RWPE2 (cell line): ENCODE results near the gene BMP6.

Experiments
- ATAC-seq: fragments of 200-7000 bp; cut with Tn5 transposase; 3 replicates; pipeline ENCODE4 v1.9.1; 2021; ENCODE audit warnings: low read depth
- DNase-seq: peaks from one replicate; pipeline ENCODE4 v3.0.0-alpha.2; 2020; ENCODE audit warnings: low spot score
- H3K27ac ChIP-seq: fragments of 450-650 bp; 2 replicates; pipeline ENCODE4 v1.5.1; 2017; ENCODE audit warnings: mild to moderate bottlenecking; ENCODE audit not compliant: poor library complexity, severe bottlenecking
- H3K27me3 ChIP-seq: fragments of 250-450 bp; sonication (Bioruptor Pico); 2 replicates; pipeline ENCODE4 v1.5.1; 2021; ENCODE audit warnings: mild to moderate bottlenecking, moderate library complexity; ENCODE audit not compliant: insufficient read depth, poor library complexity, severe bottlenecking
- H3K36me3 ChIP-seq: fragments of 250-450 bp; sonication (Bioruptor Pico); 2 replicates; pipeline ENCODE4 v1.5.1; 2020; ENCODE audit warnings: low read depth, mild to moderate bottlenecking, moderate library complexity
- H3K4me1 ChIP-seq: fragments of 250-450 bp; sonication (Bioruptor Pico); 2 replicates; pipeline ENCODE4 v1.5.1; 2021; ENCODE audit warnings: mild to moderate bottlenecking, moderate library complexity; ENCODE audit not compliant: insufficient read depth, poor library complexity, severe bottlenecking
- H3K4me3 ChIP-seq: fragments of 250-450 bp; sonication (Bioruptor Pico); 2 replicates; pipeline ENCODE4 v1.5.1; 2021; ENCODE audit warnings: mild to moderate bottlenecking, moderate library complexity; ENCODE audit not compliant: severe bottlenecking
- H3K9me3 ChIP-seq: fragments of 250-450 bp; sonication (Bioruptor Pico); 2 replicates; pipeline ENCODE4 v1.5.1; 2021; ENCODE audit warnings: mild to moderate bottlenecking, moderate library complexity; ENCODE audit not compliant: severe bottlenecking
- CTCF ChIP-seq: fragments of 450-650 bp; IDR thresholded peaks from one replicate; pipeline ENCODE4 v1.5.1; 2017; ENCODE audit warnings: mild to moderate bottlenecking, moderate library complexity; ENCODE audit not compliant: poor library complexity, severe bottlenecking

The BMP6 gene

GRCh38 chr6:7828124-7828523 lies 102.2 kb downstream of the BMP6 start:
- no peaks in the 10 kb centered on the region for H3K4me1 ChIP-seq
- H3K27ac ChIP-seq, result no peak overlapping the region
- TF ChIP-seq CTCF, result no peak
- H3K36me3 ChIP-seq, result no peaks in the 10 kb centered on the region
- H3K9me3 ChIP-seq, result no peaks in the 10 kb centered on the region
- no peak overlapping the region for H3K4me3 ChIP-seq
- ATAC-seq, result no peak
- H3K27me3 ChIP-seq, result no peaks in the 10 kb centered on the region
- DNase-seq, result no peak

- ATAC-seq, result no peak
- no peaks in the 10 kb centered on the region for H3K9me3 ChIP-seq
- TF ChIP-seq CTCF, result no peak
- H3K4me1 ChIP-seq, result no peaks in the 10 kb centered on the region
- H3K4me3 ChIP-seq, result no peak overlapping the region
- no peak overlapping the region for H3K27ac ChIP-seq
- no peak for DNase-seq
- H3K36me3 ChIP-seq, result no peaks in the 10 kb centered on the region
- no peaks in the 10 kb centered on the region for H3K27me3 ChIP-seq
These were observed 107.2 kb downstream of the BMP6 start for GRCh38 chr6:7832904-7833750.

GRCh38 chr6:7833751-7834070 lies 107.8 kb downstream of the BMP6 start:
- Histone ChIP-seq H3K9me3 (no peaks in the 10 kb centered on the region), H3K27ac (no peak overlapping the region), H3K36me3 (no peaks in the 10 kb centered on the region), H3K4me3 (no peak overlapping the region), H3K4me1 (no peaks in the 10 kb centered on the region), H3K27me3 (no peaks in the 10 kb centered on the region)
- TF ChIP-seq CTCF, result no peak
- ATAC-seq, result no peak
- no peak for DNase-seq

GRCh38 chr6:7836371-7837026 lies 110.6 kb downstream of the BMP6 start:
- Histone ChIP-seq H3K4me1 (no peaks in the 10 kb centered on the region), H3K9me3 (no peaks in the 10 kb centered on the region), H3K36me3 (no peaks in the 10 kb centered on the region), H3K27ac (no peak overlapping the region), H3K4me3 (no peak overlapping the region), H3K27me3 (no peaks in the 10 kb centered on the region)
- no peak for TF ChIP-seq CTCF
- no peak for ATAC-seq
- no peak for DNase-seq
